Stimulated activated CD8-positive, alpha-beta memory T cell treated with anti-CD3 and anti-CD28 coated beads, Interleukin-15, amount 100 ng/mL, for 1 hour (primary cell): ENCODE results near the gene MPRIP.
A peak's percentile ranks its signal among the peaks of the same experiment; 100 is the strongest.
"Not testable (repeated sequence)": the region's sequence is repeated elsewhere in the genome, so short reads cannot be mapped to it uniquely, and the experiment has no call there.

Experiments used
- DNase-seq: peaks from one replicate; pipeline ENCODE4 v3.0.0-alpha.2; 2020; ENCODE audit warnings: low read depth

MPRIP gene

GRCh38 chr17:17042384-17042736 lies at the start of gene MPRIP:
TSS of gene MPRIP (plus strand) at chr17:17042457. CDS start at chr17:17042849, 392 bp downstream.
- DNase-seq = no peak

DNA sequence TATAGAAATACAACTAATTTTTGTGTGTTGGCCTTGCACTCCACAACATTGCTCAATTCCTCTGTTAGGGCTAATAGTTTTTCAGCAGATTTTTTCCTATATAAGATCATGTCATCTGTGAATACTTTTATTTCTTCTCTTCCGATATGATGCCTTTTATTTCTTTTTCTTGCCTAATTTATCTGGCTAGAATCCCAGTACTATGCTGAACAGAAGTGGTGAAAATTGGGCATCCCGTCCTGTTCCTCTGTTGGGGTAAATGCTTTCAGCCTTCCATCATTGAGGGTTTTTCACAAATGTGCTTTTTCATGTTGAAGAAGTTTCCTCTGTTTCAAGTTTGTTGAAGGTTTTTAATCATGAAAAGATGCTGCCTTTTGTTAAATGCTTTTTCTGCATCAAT lies 47.6 kb upstream of the MPRIP start:
- no peak for DNase-seq

DNA sequence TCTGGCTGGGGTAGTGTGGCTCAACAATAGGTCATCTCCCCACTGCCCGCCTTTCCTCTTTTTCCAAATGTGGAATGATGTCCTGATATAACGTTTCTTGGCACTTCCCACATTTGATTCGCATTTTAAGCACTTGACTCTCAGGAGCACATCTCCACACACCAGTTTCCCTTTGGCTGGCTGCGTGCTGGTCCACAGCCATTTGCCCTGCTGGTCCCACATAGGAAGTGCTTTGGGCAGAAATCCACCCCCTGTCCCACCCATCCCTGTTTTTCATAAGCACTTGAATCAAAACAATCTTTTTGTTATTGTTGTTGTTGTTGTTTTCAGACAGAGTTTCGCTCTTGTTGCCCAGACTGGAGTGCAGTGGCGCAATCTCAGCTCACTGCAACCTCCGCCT lies 46.3 kb upstream of the MPRIP start:
- DNase-seq = no peak

DNA sequence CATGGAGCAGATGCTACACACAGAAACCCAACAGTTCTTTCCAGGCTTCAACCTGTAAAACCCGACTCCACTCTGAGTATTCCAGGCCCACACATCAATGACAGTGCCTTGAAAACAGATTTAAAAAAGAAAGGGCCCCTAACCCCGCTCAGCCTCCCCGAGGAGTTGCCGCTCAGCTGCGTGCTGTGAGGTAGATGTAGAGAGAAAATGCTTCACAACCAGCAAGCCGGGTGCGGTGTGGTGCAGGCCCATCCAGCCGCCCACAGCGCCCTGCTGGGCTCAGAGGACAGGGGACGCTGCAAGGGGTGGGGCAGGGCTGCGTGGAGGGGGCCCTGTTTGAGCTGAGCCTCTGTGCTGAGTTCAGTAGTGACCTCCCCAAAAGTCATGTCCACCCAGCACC lies 45.5 kb upstream of the MPRIP start:
- not testable (repeated sequence) for DNase-seq

- DNase-seq = no peak
These were observed 44.5 kb upstream of the MPRIP start for GRCh38 chr17:16997514-16998429.

- DNase-seq = no peak
These were observed 42.2 kb upstream of the MPRIP start for GRCh38 chr17:16999931-17000625.

DNA sequence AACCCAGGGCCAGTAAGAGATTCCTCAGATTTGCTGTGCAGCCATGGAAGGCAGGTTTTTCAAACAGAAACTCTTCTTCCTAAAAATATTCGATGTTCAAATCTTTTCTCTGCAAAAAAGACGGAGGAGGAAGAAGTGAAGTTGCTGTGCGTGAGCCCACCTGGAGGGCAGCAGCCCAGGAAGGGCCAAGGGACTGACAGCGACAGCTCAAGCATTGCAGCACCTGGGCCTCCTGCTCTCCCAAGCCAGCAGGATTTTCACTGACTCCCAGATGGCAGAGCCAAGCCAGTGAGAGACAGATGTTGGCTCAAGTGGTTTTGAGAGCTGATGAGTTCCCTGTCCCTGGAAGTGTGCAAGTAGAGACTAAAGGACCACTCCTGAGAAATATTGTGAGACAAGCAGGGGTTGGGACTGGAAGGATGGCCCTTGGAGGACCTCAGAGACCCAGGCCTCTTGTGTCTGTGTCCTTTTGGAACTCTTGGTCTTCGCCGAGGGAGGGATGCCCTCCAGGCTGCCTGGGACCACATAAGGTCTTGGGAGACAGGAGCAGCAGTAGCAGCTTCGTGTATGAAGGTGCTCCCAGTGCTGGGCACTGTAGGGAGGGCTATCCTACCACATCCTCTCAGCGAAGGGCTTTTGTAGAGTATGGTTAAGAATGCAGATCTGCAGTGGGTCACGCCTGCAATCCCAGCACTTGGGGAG lies 41.0 kb upstream of the MPRIP start:
- no peak for DNase-seq

- peak; percentile 56 for DNase-seq
These were observed 40.3 kb upstream of the MPRIP start for GRCh38 chr17:17001874-17002520.

DNA sequence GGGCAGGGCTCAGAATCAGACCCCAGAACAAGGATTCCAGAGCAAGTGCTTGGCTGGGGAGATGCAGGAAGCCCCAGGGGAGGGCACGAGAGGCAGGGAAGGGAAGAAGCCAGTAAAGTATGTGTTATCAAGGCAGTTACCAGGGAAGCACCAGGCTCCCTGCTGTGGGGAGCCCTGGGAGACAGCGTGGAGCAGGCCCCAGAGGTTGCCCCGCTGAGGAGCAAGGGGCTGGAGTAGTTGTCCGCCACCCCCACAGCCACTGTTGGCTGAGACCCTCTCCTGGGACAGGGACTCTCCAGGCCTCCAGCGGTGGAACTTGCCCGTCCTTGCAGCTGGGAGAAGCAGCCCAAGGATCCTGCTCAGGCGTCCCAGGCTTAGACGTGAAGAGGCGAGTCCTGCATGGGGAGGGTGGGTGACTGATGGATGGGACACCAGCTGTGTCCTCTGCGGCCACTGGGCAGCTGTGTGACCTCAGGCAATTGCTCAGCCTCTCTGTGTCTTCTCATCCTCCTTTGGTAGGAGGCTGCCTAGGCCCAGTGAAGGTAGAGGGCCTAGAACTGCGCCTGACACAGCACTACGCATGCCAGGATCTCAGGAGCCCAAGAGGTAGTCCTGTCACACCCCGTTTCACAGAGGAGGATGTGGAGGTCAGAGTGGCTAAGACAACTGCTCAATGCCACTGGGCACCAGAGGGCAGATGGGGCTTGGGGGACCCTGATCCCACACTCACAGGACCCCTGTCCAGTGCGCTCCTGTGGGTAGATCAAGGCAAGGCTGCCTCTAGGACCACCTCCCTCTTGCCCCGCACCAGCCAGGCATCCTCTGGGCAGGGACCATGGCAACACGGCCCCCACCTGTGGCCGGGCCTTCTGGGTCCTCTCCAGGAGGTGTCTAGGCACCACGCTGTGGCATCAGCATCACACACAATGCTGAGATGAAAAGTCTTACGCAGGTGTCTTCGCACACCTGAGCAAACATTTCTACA lies 39.2 kb upstream of the MPRIP start:
- not testable (repeated sequence) for DNase-seq

- no peak for DNase-seq
These were observed 37.8 kb upstream of the MPRIP start for GRCh38 chr17:17004251-17004996.

DNA sequence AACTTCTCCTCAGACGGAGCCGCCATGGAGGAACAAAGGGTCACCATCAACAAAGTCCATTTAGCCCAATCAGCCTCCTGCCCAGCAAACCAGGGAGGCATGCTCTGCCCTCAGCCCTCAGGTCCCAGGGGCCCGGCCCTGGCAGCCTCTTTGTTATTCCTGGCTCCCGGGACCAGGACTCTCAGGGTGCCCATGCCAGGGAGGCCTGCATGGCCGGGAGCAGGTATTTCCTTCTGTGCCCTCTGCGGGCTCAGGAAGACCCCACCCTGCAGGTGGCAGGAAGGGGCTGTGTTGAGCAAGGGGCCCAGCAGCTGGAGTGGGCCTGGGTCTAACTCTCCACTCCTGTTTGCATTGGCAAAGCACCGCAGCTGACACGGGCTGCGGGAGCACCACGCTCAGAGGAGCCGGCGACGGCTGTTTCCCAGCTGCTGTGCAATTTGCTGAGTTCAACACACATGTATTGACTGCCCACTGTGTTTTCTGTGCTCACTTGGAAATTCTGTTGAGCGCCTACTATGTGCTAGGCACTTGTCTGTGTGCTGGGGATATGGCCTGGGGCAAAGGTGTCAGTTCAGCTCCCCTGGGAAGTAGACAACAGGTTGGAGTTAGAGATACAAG lies 37.2 kb upstream of the MPRIP start:
- not testable (repeated sequence) for DNase-seq

DNA sequence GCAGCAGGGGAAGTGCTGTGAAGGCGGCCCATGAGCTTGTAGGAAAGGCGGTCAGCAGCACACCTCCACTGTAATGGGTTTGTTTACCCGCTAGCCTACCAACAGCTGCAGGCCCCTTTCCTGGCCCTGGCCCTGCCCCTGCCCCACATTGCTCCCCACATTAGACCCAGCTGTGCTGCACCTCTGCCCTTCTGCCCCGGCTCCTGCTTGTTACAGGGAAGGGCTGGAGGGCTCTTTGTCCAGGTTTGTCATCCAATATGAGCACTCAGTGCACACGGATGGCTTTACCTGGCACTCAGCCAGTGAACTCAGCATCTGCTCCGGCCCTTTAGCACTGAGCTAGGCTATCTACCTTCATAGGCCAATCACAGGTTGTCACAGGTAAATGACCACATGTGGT lies 34.4 kb upstream of the MPRIP start:
- DNase-seq = not testable (repeated sequence)

GRCh38 chr17:17008621-17009397 lies 33.4 kb upstream of the MPRIP start:
- not testable (repeated sequence) for DNase-seq

GRCh38 chr17:17009972-17010371 lies 32.3 kb upstream of the MPRIP start:
- not testable (repeated sequence) for DNase-seq

GRCh38 chr17:17010545-17011034 lies 31.7 kb upstream of the MPRIP start:
- not testable (repeated sequence) for DNase-seq

- not testable (repeated sequence) for DNase-seq
These were observed 31.0 kb upstream of the MPRIP start for GRCh38 chr17:17011043-17011907.
